Measurements from ENCODE around the gene HNRNPD.

DNA sequence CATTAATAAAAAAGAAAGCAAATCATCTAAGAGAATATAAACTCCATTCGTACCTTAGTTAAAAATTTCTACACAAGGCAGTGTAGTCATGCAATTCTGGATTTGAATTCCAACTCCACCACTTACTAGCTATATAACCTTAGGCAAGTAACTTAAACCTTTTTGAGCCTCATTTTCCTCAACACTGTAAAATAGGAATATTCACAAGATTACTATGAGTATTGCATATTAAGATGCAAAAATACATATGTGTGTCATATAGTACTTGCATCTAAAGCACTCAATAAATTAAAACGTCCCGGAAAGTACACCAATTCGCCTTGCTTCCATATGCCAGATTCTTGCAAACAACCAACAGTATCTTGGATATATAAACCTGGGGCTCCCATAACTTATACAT, 42.0 kb downstream of the HNRNPD start:
- TF ChIP-seq, protein P1, sequence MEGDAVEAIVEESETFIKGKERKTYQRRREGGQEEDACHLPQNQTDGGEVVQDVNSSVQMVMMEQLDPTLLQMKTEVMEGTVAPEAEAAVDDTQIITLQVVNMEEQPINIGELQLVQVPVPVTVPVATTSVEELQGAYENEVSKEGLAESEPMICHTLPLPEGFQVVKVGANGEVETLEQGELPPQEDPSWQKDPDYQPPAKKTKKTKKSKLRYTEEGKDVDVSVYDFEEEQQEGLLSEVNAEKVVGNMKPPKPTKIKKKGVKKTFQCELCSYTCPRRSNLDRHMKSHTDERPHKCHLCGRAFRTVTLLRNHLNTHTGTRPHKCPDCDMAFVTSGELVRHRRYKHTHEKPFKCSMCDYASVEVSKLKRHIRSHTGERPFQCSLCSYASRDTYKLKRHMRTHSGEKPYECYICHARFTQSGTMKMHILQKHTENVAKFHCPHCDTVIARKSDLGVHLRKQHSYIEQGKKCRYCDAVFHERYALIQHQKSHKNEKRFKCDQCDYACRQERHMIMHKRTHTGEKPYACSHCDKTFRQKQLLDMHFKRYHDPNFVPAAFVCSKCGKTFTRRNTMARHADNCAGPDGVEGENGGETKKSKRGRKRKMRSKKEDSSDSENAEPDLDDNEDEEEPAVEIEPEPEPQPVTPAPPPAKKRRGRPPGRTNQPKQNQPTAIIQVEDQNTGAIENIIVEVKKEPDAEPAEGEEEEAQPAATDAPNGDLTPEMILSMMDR (conservative IDR thresholded peaks at IDR 0.05 in 1 of 2, IDR thresholded peaks at IDR 0.05 in 1 of 2; ENCODE audit: extremely low read depth in 1 of 2, insufficient read depth in 1 of 2, low read depth in 1 of 2, low read length in 2 of 2): no peak
- TF ChIP-seq EZH2 (IDR thresholded peaks at IDR 0.05; ENCODE audit: borderline replicate concordance, low read length): no peak

All from mammary epithelial cell (primary cell).